Measurements from ENCODE around the gene HAUS8.
A peak's percentile ranks its signal among the peaks of the same experiment; 100 is the strongest.
"Not testable (repeated sequence)": the region's sequence is repeated elsewhere in the genome, so short reads cannot be mapped to it uniquely, and the experiment has no call there.

Gene HAUS8

DNA sequence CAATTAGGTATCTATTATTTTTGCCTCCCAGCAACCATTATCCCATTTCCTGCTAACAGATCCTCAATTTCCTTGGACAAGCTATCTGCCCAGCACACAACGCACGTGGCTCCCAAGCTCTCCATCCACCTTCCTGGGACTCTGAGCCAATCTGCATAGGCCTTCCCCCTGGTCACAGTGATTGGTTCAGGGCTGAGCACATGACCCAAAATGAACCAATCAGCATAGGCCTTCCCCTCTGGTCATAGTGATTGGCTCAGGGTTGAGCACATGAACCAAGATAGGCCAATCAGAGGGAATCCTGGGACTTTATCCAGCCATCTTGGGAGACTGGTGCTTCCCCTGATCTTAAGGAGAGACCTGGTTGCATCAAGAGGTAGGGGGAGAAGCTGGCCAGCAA, 54.4 kb downstream of the HAUS8 start:
- H3K4me1 ChIP-seq (ENCODE audit: control insufficient read depth, insufficient read depth, low read length): peaks cover 5% of the 10 kb centered on the region
- H3K9me3 ChIP-seq (ENCODE audit: control insufficient read depth, insufficient read depth, low read depth, low read length): peaks cover 23% of the 10 kb centered on the region
- H3K4me3 ChIP-seq (ENCODE audit: low read depth, low read length): no peak overlapping the region
- peaks cover 6% of the 10 kb centered on the region; the same call in 1 of the 2 replicates for H3K27me3 ChIP-seq (ENCODE audit: control insufficient read depth, insufficient read depth, low read length)
- H3K36me3 ChIP-seq (ENCODE audit: control insufficient read depth, insufficient read depth, low read length): no peaks in the 10 kb centered on the region
- H3K27ac ChIP-seq (ENCODE audit: low read depth, low read length): no peak overlapping the region
- H3K9ac ChIP-seq (ENCODE audit: low read length): no peak overlapping the region

DNA sequence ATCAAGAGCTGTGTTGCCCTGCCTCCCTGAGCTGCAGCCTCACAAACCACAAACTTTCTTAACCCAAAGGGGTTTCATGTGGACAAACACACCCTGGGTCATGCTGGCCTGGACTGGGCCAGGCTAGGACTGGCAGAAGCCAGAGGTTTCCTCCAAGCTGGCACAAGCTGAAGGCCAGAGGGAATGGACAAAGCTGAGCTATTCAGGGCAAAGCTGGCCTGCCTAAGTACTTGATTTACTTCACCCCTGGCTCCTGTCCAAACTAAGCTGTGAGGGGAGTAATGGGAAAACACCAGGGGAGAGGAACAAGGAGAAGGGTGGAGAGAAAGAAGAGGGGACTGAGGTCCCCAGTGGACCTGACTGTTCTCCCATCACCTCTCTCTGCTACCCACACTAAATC, 54.9 kb downstream of the HAUS8 start:
- H3K4me1 ChIP-seq (ENCODE audit: control insufficient read depth, insufficient read depth, low read length): peaks cover 2% of the 10 kb centered on the region
- no peak overlapping the region for H3K27ac ChIP-seq (ENCODE audit: low read depth, low read length)
- H3K36me3 ChIP-seq (ENCODE audit: control insufficient read depth, insufficient read depth, low read length): no peaks in the 10 kb centered on the region
- no peak overlapping the region for H3K4me3 ChIP-seq (ENCODE audit: low read depth, low read length)
- H3K27me3 ChIP-seq (ENCODE audit: control insufficient read depth, insufficient read depth, low read length): peaks cover 2% of the 10 kb centered on the region; the same call in 1 of the 2 replicates
- H3K9ac ChIP-seq (ENCODE audit: low read length): no peak overlapping the region
- H3K9me3 ChIP-seq (ENCODE audit: control insufficient read depth, insufficient read depth, low read depth, low read length): peaks cover 23% of the 10 kb centered on the region

DNA sequence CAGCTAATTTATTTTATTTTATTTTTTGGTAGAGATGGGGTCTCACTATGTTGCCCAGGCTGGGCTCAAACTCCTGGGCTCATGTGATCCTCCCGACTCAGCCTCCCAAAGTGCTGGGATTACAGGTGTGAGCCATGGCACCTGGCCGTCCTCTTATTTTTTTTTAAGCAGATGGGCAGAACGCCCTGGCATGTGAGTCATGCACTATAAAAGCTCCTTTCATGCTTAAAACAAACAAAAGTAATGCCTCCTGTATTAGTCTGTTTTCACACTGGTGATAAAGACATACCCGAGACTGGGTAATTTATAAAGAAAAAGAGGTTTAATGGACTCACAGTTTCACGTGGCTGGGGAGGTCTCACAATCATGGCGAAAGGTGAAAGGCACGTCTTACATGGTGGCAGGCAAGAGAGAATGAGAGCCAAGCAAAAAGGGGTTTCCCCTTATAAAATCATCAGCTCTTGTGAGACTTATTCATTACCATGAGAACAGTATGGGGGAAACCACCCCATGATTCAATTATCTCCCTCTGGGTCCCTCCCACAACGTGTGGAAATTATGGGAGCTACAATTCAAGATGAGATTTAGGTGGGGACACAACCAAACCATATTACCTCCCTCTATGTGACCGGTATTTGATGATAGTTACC, 60.9 kb downstream of the HAUS8 start:
- not testable (repeated sequence) for H3K4me1 ChIP-seq (ENCODE audit: control insufficient read depth, insufficient read depth, low read length); H3K27ac ChIP-seq (ENCODE audit: low read depth, low read length); H3K27me3 ChIP-seq (ENCODE audit: control insufficient read depth, insufficient read depth, low read length); H3K9me3 ChIP-seq (ENCODE audit: control insufficient read depth, insufficient read depth, low read depth, low read length); H3K4me3 ChIP-seq (ENCODE audit: low read depth, low read length); H3K9ac ChIP-seq (ENCODE audit: low read length); H3K36me3 ChIP-seq (ENCODE audit: control insufficient read depth, insufficient read depth, low read length)

DNA sequence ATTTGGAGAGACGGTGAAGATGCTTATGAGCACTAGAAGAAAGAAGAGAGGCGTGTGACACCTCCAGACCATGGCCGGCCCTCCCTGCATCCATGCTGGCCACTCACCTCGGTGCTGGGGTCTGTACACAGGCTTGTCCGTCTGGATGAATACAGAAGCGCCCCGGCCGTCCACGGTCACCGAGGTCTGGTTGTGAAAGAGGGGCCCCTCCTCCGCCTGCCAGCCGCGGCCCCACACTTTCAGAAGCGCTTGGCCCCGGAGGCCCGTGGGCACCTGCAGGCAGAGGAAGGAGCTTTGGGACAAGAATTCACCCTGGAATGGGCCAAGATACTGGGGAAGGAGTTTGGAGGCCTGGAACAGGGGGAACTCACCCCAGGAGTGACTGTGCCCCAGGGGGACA, 63.8 kb downstream of the HAUS8 start:
- Histone ChIP-seq H3K27ac (ENCODE audit: low read depth, low read length) (no peak overlapping the region), H3K4me1 (ENCODE audit: control insufficient read depth, insufficient read depth, low read length) (no peaks in the 10 kb centered on the region), H3K9ac (ENCODE audit: low read length) (no peak overlapping the region), H3K9me3 (ENCODE audit: control insufficient read depth, insufficient read depth, low read depth, low read length) (no peaks in the 10 kb centered on the region), H3K36me3 (ENCODE audit: control insufficient read depth, insufficient read depth, low read length) (no peaks in the 10 kb centered on the region), H3K4me3 (ENCODE audit: low read depth, low read length) (no peak overlapping the region), H3K27me3 (ENCODE audit: control insufficient read depth, insufficient read depth, low read length) (no peaks in the 10 kb centered on the region)

DNA sequence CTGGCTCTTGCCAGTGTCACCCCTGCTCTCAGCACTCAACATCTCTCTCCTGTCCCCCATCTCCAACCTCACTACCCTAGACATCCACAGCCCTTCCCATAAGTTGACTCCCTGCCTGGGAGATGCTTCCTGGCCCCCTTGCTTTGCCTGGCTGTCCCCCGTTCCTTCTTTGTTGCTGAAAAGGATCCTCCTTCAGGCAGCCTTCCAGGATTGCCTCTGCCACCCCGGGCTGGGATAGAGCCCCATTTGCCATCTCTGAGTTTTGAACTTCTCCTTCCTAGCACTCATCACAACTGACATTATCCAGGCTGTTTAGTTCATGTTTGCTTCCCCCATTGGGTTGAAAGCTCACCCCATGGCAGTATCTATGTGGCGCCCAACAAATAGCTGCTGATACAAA, 68.7 kb downstream of the HAUS8 start:
- Histone ChIP-seq H3K4me3 (ENCODE audit: low read depth, low read length) (no peak overlapping the region), H3K4me1 (ENCODE audit: control insufficient read depth, insufficient read depth, low read length) (peaks cover 7% of the 10 kb centered on the region; the same call in 1 of the 2 replicates), H3K27me3 (ENCODE audit: control insufficient read depth, insufficient read depth, low read length) (no peaks in the 10 kb centered on the region), H3K36me3 (ENCODE audit: control insufficient read depth, insufficient read depth, low read length) (no peaks in the 10 kb centered on the region), H3K27ac (ENCODE audit: low read depth, low read length) (no peak overlapping the region), H3K9ac (ENCODE audit: low read length) (no peak overlapping the region), H3K9me3 (ENCODE audit: control insufficient read depth, insufficient read depth, low read depth, low read length) (no peaks in the 10 kb centered on the region)

DNA sequence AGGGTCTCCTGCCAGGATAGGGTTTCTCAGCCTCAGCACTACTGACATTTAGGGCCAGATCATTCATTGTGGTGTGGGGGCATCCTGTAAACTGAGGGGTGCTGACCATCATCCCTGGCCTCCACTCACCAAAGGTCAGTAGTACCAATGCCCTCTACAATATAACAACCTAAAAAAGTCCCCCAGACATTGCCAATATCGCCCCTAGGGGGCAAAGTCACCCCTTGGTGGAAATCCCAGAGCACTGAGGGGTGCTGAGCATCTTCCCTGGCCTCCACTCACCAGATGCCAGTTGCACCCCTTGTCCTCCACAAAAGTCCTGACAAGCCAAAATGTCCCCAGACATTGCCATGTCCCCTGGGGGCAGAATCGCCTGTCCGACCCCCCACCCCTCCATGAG, 70.3 kb downstream of the HAUS8 start:
- no peaks in the 10 kb centered on the region for H3K27me3 ChIP-seq (ENCODE audit: control insufficient read depth, insufficient read depth, low read length)
- no peaks in the 10 kb centered on the region for H3K36me3 ChIP-seq (ENCODE audit: control insufficient read depth, insufficient read depth, low read length)
- peaks cover 7% of the 10 kb centered on the region; the same call in 1 of the 2 replicates for H3K4me1 ChIP-seq (ENCODE audit: control insufficient read depth, insufficient read depth, low read length)
- H3K4me3 ChIP-seq (ENCODE audit: low read depth, low read length): no peak overlapping the region
- no peak overlapping the region for H3K27ac ChIP-seq (ENCODE audit: low read depth, low read length)
- H3K9me3 ChIP-seq (ENCODE audit: control insufficient read depth, insufficient read depth, low read depth, low read length): no peaks in the 10 kb centered on the region
- H3K9ac ChIP-seq (ENCODE audit: low read length): no peak overlapping the region

DNA sequence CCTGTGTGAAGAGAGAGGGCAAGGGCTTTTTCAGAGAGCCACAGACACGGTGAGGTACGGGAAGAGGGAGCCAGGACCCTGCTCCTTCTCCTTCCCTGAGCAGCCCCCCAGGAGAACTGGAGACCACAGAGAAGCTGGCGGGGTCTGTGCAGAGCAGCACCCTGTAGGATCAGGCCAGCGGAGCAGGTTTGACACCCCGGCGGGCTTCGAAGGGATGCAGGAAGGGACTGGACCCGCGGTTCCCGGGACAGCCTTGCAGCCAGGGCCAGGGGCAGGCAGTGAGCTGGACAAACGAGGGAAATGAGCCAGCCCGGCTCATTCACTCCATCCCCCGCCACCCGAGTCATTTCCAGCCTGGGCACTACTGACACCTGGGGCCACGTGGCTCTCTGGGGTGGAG, 70.9 kb downstream of the HAUS8 start:
- Histone ChIP-seq H3K4me3 (ENCODE audit: low read depth, low read length) (no peak overlapping the region), H3K4me1 (ENCODE audit: control insufficient read depth, insufficient read depth, low read length) (peaks cover 7% of the 10 kb centered on the region; the same call in 1 of the 2 replicates), H3K27me3 (ENCODE audit: control insufficient read depth, insufficient read depth, low read length) (no peaks in the 10 kb centered on the region), H3K36me3 (ENCODE audit: control insufficient read depth, insufficient read depth, low read length) (no peaks in the 10 kb centered on the region), H3K27ac (ENCODE audit: low read depth, low read length) (no peak overlapping the region), H3K9me3 (ENCODE audit: control insufficient read depth, insufficient read depth, low read depth, low read length) (no peaks in the 10 kb centered on the region), H3K9ac (ENCODE audit: low read length) (no peak overlapping the region)

DNA sequence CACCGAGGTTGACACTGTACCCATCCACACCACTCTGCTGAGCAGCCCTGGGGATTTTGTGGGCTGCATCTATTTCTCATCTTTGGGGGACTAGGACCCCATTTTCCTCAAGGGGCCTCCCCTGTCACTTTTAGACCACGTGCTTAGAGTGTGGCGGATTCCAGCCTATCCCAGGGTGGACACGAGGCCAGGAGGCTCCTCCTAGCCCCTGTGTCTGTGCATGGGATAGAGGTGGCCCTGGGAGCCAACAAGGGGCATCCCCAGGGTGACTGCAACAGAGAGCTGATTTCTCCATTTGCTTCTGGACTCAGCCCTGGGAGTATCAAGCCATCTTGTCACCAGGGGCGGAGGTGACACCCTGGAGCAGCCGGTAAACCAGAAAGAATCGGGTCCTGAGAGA, 72.8 kb downstream of the HAUS8 start:
- Histone ChIP-seq H3K27ac (ENCODE audit: low read depth, low read length) (no peak overlapping the region), H3K9ac (ENCODE audit: low read length) (no peak overlapping the region), H3K4me3 (ENCODE audit: low read depth, low read length) (no peak overlapping the region)

DNA sequence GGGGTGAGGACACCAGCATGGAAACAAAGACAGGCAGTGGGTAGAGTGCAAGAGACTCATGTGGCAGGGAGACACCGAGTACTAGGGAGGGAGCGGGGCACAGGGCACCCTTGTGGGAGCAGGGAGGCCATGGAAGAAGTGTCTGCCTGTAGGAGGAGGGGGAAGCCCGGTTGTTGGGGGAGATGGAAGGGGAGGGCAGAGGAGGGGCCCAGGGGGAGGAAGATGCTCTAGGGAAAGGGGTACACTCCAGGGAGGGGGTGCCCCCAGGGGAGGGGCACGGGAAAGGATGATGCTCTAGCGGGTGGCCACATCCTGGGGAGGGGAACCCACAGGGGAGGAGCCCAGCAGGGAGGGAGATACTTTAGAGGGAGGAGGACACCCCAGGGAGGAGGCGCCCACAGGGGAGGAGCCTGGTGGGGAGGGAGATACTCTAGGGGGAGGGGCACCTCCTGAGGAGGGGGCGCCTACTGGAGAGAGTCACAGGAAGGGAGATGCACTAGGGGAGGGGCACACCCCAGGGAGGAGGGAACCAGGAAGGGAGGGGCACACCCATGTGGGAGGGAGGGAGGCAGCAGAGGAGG, 73.6 kb downstream of the HAUS8 start:
- Histone ChIP-seq H3K36me3 (ENCODE audit: control insufficient read depth, insufficient read depth, low read length) (peaks cover 6% of the 10 kb centered on the region; the same call in 1 of the 2 replicates), H3K9ac (ENCODE audit: low read length) (no peak overlapping the region), H3K4me3 (ENCODE audit: low read depth, low read length) (peak overlapping the region; percentile 19; the same call in 1 of the 2 replicates), H3K27me3 (ENCODE audit: control insufficient read depth, insufficient read depth, low read length) (no peaks in the 10 kb centered on the region), H3K4me1 (ENCODE audit: control insufficient read depth, insufficient read depth, low read length) (peaks cover 7% of the 10 kb centered on the region; the same call in 1 of the 2 replicates), H3K27ac (ENCODE audit: low read depth, low read length) (no peak overlapping the region), H3K9me3 (ENCODE audit: control insufficient read depth, insufficient read depth, low read depth, low read length) (peaks cover 7% of the 10 kb centered on the region)

More for the DNA sequence above, 72.8 kb downstream of the HAUS8 start:
- no peaks in the 10 kb centered on the region for H3K27me3 ChIP-seq (ENCODE audit: control insufficient read depth, insufficient read depth, low read length)
- H3K4me1 ChIP-seq (ENCODE audit: control insufficient read depth, insufficient read depth, low read length): peaks cover 7% of the 10 kb centered on the region; the same call in 1 of the 2 replicates
- H3K9me3 ChIP-seq (ENCODE audit: control insufficient read depth, insufficient read depth, low read depth, low read length): peaks cover 7% of the 10 kb centered on the region
- peaks cover 6% of the 10 kb centered on the region; the same call in 1 of the 2 replicates for H3K36me3 ChIP-seq (ENCODE audit: control insufficient read depth, insufficient read depth, low read length)
